T-cell (primary cell): Measurements from ENCODE around the gene SYT3. TPM values are rescaled to one million over a fixed set of nuclear protein-coding genes. Genes with fewer than 3 reads are reported as not detected.
A peak's percentile ranks its signal among the peaks of the same experiment; 100 is the strongest.

Experiments used
- ATAC-seq, 4 experiments: fragments of 200-7000 bp in 3 of 4; fragments of 150-1000 bp in 1 of 4; cut with Tn5 transposase; replicated peaks in 1 of 4; 1 replicate in 3 of 4; 2 replicates in 1 of 4; pipeline ENCODE4 v1.10.0; 2021; ENCODE audit warnings: moderate library complexity in 3 of 4, mild to moderate bottlenecking in 2 of 4, moderate number of reproducible peaks in 1 of 4
- CTCF ChIA-PET, 2 donors: fragments of 300-600 bp; sonication (Branson Sonifier 250); formaldehyde crosslinking; loops; one replicate each; lab custom pipeline; 2022; ENCODE audit warnings: antibody characterized with exemption in 2 of 2; lab: Charles Lee
- POLR2A ChIA-PET, 2 donors: fragments of 300-600 bp; sonication (Branson Sonifier 250); formaldehyde crosslinking; loops; one replicate each; lab custom pipeline; 2022; ENCODE audit warnings: antibody characterized with exemption in 2 of 2; lab: Charles Lee
- DNase-seq, 35 experiments: peaks; one replicate each; pipeline versions ENCODE4 v3.0.0 to v3.0.0-alpha.2; 2013 to 2023
- H3K27ac ChIP-seq: one replicate; pipeline ENCODE4 v1.5.1; 2013; ENCODE audit warnings: low read length
- H3K27me3 ChIP-seq, 2 experiments: replicated peaks in 1 of 2; 1 replicate in 1 of 2; 2 replicates in 1 of 2; pipeline versions ENCODE4 v1.6.1 to v1.7.0; 2013; ENCODE audit warnings: low read length in 1 of 2, mixed read lengths in 1 of 2; ENCODE audit not compliant: control insufficient read depth in 2 of 2, insufficient read depth in 2 of 2; ENCODE audit errors: extremely low read depth in 1 of 2
- H3K36me3 ChIP-seq, 2 donors: 1 replicate in 1 of 2; 2 replicates in 1 of 2; pipeline versions ENCODE4 v1.6.1 to v1.7.0; 2013; ENCODE audit warnings: low read length in 1 of 2; ENCODE audit not compliant: control insufficient read depth in 2 of 2, insufficient read depth in 1 of 2; ENCODE audit errors: extremely low read depth in 1 of 2
- H3K4me1 ChIP-seq, 2 experiments: 1 replicate in 1 of 2; 2 replicates in 1 of 2; pipeline versions ENCODE4 v1.6.1 to v1.7.0; 2013; ENCODE audit warnings: low read length in 2 of 2, mixed read lengths in 1 of 2; ENCODE audit not compliant: insufficient read depth in 2 of 2, control insufficient read depth in 1 of 2; ENCODE audit errors: extremely low read depth in 1 of 2
- H3K4me3 ChIP-seq, 2 donors: 1 replicate in 1 of 2; 2 replicates in 1 of 2; pipeline versions ENCODE4 v1.5.1 to v1.7.0; 2013; ENCODE audit warnings: mild to moderate bottlenecking in 2 of 2, low read length in 1 of 2, moderate library complexity in 1 of 2; ENCODE audit not compliant: control insufficient read depth in 1 of 2; ENCODE audit errors: extremely low read depth in 1 of 2
- H3K9me3 ChIP-seq: 2 replicates; pipeline ENCODE4 v1.7.0; 2013
- H3K27ac Mint-ChIP-seq, 2 donors: one replicate each; pipeline ENCODE4 v1.8.0; 2020 to 2021; ENCODE audit warnings: mild to moderate bottlenecking in 2 of 2, mixed read lengths in 2 of 2
- H3K27me3 Mint-ChIP-seq, 2 donors: one replicate each; pipeline ENCODE4 v1.8.0; 2021 to 2022; ENCODE audit warnings: mixed read lengths in 2 of 2
- H3K36me3 Mint-ChIP-seq: one replicate; pipeline ENCODE4 v1.8.0; 2021; ENCODE audit warnings: mixed read lengths
- H3K4me1 Mint-ChIP-seq, 3 donors: one replicate each; pipeline ENCODE4 v1.8.0; 2020 to 2022; ENCODE audit warnings: mixed read lengths in 3 of 3, mild to moderate bottlenecking in 1 of 3
- H3K4me3 Mint-ChIP-seq, 3 donors: one replicate each; pipeline ENCODE4 v1.8.0; 2020 to 2022; ENCODE audit warnings: mild to moderate bottlenecking in 3 of 3, mixed read lengths in 3 of 3, moderate library complexity in 3 of 3
- H3K9me3 Mint-ChIP-seq, 3 donors: one replicate each; pipeline ENCODE4 v1.8.0; 2020 to 2022; ENCODE audit warnings: mixed read lengths in 3 of 3
- WGBS: methylation state at CpG from one replicate; pipeline ENCODE4 v1.1.5; 2013; ENCODE audit warnings: missing lambda C conversion rate; ENCODE audit not compliant: insufficient coverage; 5-methylcytosine and 5-hydroxymethylcytosine counted together
- total RNA-seq, 35 experiments: library from RNA in 6 of 35; stranded (reverse) in 6 of 35; fragments of 120-200 nt in 1 of 35; gene quantifications; one replicate each; pipeline versions ENCODE4 v1.2.1 to v1.2.4 and lab custom pipeline; 2013 to 2026

Gene SYT3
- total RNA-seq, 5 donors from 2014 or later (not counting 1 experiment from before 2014, with no cell fraction given) = 0.41 to 0.68 (median 0.57) TPM; not detected in 2

DNA sequence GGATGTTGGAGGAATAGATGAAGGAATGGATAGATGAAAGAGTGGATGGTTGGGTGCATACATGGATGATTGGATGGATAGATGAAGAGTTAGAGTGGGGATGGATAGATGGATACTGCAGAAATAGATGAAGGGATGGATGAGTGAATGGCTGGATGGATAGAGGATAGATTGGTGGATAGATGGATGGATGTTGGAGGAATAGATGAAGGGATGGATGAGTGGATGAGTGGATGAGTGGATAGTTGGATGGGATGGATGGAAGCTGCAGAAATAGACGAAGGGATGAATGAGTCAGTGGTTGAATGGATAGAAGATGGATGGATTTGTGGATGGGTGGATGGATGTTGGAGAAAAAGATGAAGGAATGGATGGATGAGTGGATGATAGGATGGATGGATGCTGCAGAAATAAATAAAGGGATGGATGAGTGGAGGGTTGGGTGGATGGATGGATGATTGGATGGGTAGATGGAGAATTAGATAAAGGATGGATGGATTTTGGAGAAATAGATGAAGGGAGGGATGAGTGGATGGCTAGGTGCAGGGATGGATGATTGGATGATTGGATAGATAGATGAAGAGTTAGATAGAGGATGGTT, 4.7 kb upstream of the SYT3 start:
- Mint-ChIP-seq H3K4me1 (peaks cover 0 to 3% (median 0%) of the 10 kb centered on the region in 3 donors), H3K36me3 (no peaks in the 10 kb centered on the region), H3K9me3 (peaks cover 0 to 3% (median 0%) of the 10 kb centered on the region in 3 donors), H3K4me3 (no peak overlapping the region), H3K27ac (no peak overlapping the region), H3K27me3 (peaks cover 18 to 34% of the 10 kb centered on the region in 2 donors)
- POLR2A ChIA-PET = no interaction called here
- H3K36me3 ChIP-seq = no peaks in the 10 kb centered on the region
- WGBS = 24% methylated on average over 1 of the region's 1 CpG
- no peak overlapping the region for H3K4me3 ChIP-seq
- DNase-seq (no peak), ATAC-seq (no peak)
- H3K4me1 ChIP-seq = peaks cover 0 to 7% of the 10 kb centered on the region in 2 experiments
- H3K27ac ChIP-seq = no peak overlapping the region
- peaks cover 0 to 61% of the 10 kb centered on the region in 2 experiments for H3K27me3 ChIP-seq
- CTCF ChIA-PET = no interaction called here
- no peaks in the 10 kb centered on the region for H3K9me3 ChIP-seq

DNA sequence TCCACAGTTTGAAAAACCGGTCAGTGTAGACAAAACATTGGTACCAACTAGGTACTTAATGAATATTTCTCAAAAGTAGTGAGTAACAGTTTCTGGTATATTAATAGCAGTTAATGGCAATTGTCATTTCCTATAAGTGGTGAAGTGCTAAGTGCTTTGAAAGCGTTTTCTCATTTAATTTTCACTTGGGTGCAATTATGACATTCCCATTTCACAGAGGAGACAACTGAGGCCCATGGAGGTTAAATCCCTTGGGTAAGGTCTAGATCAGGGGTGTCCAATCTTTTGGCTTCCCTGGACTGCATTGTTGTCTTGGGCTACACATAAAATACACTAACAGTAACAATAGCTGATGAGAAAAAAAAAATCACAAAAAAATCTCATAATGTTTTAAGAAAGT, 687 bp upstream of the SYT3 start:
- peak overlapping the region in 2 of 3 donors; percentile 37 to 83 for H3K4me3 Mint-ChIP-seq
- POLR2A ChIA-PET = no interaction called here

DNA sequence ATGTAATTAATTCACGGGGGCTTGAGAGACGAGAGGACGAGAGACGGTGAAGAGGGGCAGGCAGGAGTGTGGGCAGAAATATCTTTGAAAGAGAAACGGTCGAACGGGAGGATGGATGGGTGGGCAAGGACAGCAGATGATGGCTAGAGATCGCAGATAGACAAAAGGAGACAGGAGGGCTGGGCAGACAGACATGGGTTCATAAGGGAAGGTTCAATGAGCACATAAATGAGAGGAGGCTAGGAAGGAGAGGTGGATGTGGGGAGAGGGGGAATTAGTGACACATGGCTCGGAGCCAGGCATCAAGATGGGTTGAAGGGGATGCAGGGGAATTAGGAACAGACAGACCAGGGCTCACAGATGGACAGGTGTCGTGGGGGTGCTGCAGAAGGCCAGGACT, 1.1 kb downstream of the SYT3 start:
- Histone ChIP-seq H3K4me3 (no peak overlapping the region), H3K9me3 (no peaks in the 10 kb centered on the region), H3K4me1 (peaks cover 0 to 14% of the 10 kb centered on the region in 2 experiments), H3K27ac (no peak overlapping the region), H3K36me3 (no peaks in the 10 kb centered on the region), H3K27me3 (peaks cover 6 to 69% of the 10 kb centered on the region in 2 experiments)
- Mint-ChIP-seq H3K9me3 (peaks cover 5 to 17% (median 10%) of the 10 kb centered on the region in 3 donors), H3K27ac (no peak overlapping the region), H3K36me3 (peaks cover 11% of the 10 kb centered on the region), H3K4me1 (peaks cover 7 to 10% (median 9%) of the 10 kb centered on the region in 3 donors), H3K27me3 (peaks cover 28 to 54% of the 10 kb centered on the region in 2 donors), H3K4me3 (peak overlapping the region in 1 of 3 donors; percentile 83)
- no peak for ATAC-seq
- DNase-seq = no peak
- ChIA-PET CTCF (no interaction called here), POLR2A (interaction anchor here (0.5 to 0.7 kb wide), 2 partner anchors 31 to 1065 kb away, joined by 4 read pairs; no protein-coding TSS in a partner anchor)
- 45% methylated on average over 10 of the region's 10 CpGs for WGBS

More for the DNA sequence above, 687 bp upstream of the SYT3 start:
- H3K27me3 Mint-ChIP-seq = peaks cover 28 to 54% of the 10 kb centered on the region in 2 donors
- peaks cover 7 to 10% (median 9%) of the 10 kb centered on the region in 3 donors for H3K4me1 Mint-ChIP-seq
- no peaks in the 10 kb centered on the region for H3K9me3 ChIP-seq
- H3K4me1 ChIP-seq = peaks cover 0 to 14% of the 10 kb centered on the region in 2 experiments
- CTCF ChIA-PET = no interaction called here
- WGBS = no CpG with 5 or more reads among the region's 2 CpGs
- H3K36me3 ChIP-seq = no peaks in the 10 kb centered on the region
- no peak overlapping the region for H3K27ac Mint-ChIP-seq
- H3K36me3 Mint-ChIP-seq = peaks cover 9% of the 10 kb centered on the region
- DNase-seq (no peak), ATAC-seq (no peak)
- no peak overlapping the region for H3K4me3 ChIP-seq
- peaks cover 0 to 8% (median 2%) of the 10 kb centered on the region in 3 donors for H3K9me3 Mint-ChIP-seq
- peaks cover 6 to 77% of the 10 kb centered on the region in 2 experiments for H3K27me3 ChIP-seq
- no peak overlapping the region for H3K27ac ChIP-seq

DNA sequence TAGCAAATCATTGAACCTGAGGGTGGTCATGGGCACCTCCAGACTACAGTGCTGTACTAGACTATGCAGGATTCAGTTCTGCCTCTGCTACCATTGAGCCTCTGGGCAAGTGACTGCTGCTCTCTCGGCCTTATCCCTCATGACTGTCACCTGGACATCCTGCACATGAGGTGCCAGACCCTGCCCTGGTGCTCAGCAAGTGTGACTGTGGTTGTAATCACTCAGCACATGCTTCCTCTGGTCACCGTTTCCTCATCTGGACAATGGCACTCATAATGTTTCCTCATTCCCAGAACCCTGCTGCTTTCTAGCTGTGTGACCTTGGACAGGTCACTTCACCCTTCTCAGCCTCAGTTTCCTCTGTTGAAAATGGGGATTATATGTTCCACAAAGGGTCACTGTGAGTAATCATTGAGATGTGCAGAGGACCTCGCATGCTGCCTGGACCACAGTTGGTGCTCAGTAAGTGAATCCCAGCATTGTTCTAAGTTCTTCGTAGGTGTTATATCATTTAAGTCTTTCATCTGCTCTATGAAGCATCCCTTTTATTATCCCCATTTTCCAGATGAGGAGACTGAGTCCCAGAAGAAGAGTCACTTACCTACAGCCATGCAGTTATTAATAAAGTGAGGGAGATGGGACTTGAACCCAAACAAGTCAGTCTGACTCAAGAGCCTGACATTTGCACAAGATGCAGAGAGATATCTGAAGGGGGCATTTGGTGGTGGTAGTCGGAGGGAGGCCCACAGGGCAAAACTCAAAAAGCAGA, 3.2 kb downstream of the SYT3 start:
- no peaks in the 10 kb centered on the region for H3K36me3 ChIP-seq
- WGBS = 3% methylated on average over 2 of the region's 5 CpGs
- H3K4me3 Mint-ChIP-seq = no peak overlapping the region
- H3K4me1 ChIP-seq = peaks cover 0 to 14% of the 10 kb centered on the region in 2 experiments
- H3K27me3 ChIP-seq = peaks cover 6 to 67% of the 10 kb centered on the region in 2 experiments
- no peaks in the 10 kb centered on the region for H3K9me3 ChIP-seq
- POLR2A ChIA-PET = no interaction called here
- no peak for DNase-seq
- H3K4me1 Mint-ChIP-seq = peaks cover 7 to 10% (median 9%) of the 10 kb centered on the region in 3 donors
- peaks cover 24 to 49% of the 10 kb centered on the region in 2 donors for H3K27me3 Mint-ChIP-seq
- ATAC-seq = no peak
- CTCF ChIA-PET = no interaction called here
- H3K36me3 Mint-ChIP-seq = peaks cover 14% of the 10 kb centered on the region
- no peak overlapping the region for H3K27ac Mint-ChIP-seq
- no peak overlapping the region for H3K4me3 ChIP-seq
- H3K27ac ChIP-seq = no peak overlapping the region
- peaks cover 9 to 22% (median 14%) of the 10 kb centered on the region in 3 donors for H3K9me3 Mint-ChIP-seq

DNA sequence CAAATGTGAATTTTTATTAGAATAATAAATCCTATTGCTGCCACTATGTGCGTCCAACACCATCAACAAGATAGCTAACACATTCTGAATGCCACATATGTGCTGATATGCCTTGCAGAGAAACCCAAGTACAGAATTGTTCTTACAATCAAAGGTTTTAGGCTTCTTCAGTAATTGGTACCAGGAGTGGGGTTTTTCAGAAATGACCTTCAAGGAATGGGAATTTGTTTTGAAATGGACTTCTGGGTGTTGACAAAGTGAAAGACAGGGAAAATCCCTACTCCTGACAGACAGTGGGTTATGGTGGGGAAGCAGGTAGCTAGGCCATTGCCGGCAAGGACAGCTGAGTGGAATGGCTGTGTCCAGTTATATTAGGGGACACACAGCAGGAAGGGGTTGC, 5.7 kb downstream of the SYT3 start:
- Histone ChIP-seq H3K27ac (no peak overlapping the region), H3K36me3 (no peaks in the 10 kb centered on the region), H3K4me3 (no peak overlapping the region), H3K27me3 (peaks cover 6 to 48% of the 10 kb centered on the region in 2 experiments), H3K9me3 (no peaks in the 10 kb centered on the region), H3K4me1 (peaks cover 0 to 3% of the 10 kb centered on the region in 2 experiments)
- DNase-seq (no peak), ATAC-seq (no peak)
- CTCF ChIA-PET = no interaction called here
- Mint-ChIP-seq H3K36me3 (peaks cover 14% of the 10 kb centered on the region), H3K4me1 (peaks cover 4 to 9% (median 6%) of the 10 kb centered on the region in 3 donors), H3K27me3 (peaks cover 30 to 44% of the 10 kb centered on the region in 2 donors), H3K9me3 (peaks cover 9 to 22% (median 14%) of the 10 kb centered on the region in 3 donors), H3K4me3 (no peak overlapping the region), H3K27ac (no peak overlapping the region)
- no CpG with 5 or more reads among the region's 2 CpGs for WGBS
- POLR2A ChIA-PET = no interaction called here

DNA sequence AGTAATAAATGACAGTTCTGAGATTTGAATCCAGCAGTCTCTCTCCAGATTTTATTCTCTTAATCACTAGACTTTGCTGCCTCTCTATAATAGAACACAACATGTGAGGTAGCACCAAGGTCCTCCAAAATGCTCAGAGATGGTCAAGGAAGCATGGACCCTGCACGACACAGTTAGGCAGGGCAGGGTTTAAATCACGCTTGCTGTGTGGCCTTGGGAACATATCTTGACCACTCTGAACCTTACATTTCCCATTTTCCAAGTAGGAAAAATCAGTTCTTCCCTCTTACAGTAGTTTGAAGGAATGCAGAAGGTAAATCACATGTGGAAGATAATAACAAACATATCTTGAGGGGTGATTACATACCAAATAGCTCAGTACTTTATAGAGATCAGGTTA, 6.3 kb downstream of the SYT3 start:
- H3K4me1 ChIP-seq = no peaks in the 10 kb centered on the region
- DNase-seq (no peak), ATAC-seq (no peak)
- no peak overlapping the region for H3K4me3 ChIP-seq
- H3K27me3 ChIP-seq = peaks cover 6 to 42% of the 10 kb centered on the region in 2 experiments
- H3K27ac Mint-ChIP-seq = no peak overlapping the region
- no peaks in the 10 kb centered on the region for H3K9me3 ChIP-seq
- no peak overlapping the region for H3K27ac ChIP-seq
- peaks cover 9 to 22% (median 14%) of the 10 kb centered on the region in 3 donors for H3K9me3 Mint-ChIP-seq
- no CpG with 5 or more reads among the region's 2 CpGs for WGBS
- H3K4me3 Mint-ChIP-seq = no peak overlapping the region
- H3K27me3 Mint-ChIP-seq = peaks cover 27 to 40% of the 10 kb centered on the region in 2 donors
- peaks cover under 1 to 3% (median under 1%) of the 10 kb centered on the region in 3 donors for H3K4me1 Mint-ChIP-seq
- no peaks in the 10 kb centered on the region for H3K36me3 ChIP-seq
- peaks cover 14% of the 10 kb centered on the region for H3K36me3 Mint-ChIP-seq
- ChIA-PET POLR2A (no interaction called here), CTCF (no interaction called here)
